Stimulated activated CD4-positive, alpha-beta T cell treated with anti-CD3 and anti-CD28 coated beads, Interleukin-15, amount 100 ng/mL, for 24 hours (primary cell): ENCODE data around the gene SH3RF3.

ENCODE experiments used
- DNase-seq: peaks from one replicate; pipeline ENCODE4 v3.0.0-alpha.2; 2020

Gene SH3RF3

DNA sequence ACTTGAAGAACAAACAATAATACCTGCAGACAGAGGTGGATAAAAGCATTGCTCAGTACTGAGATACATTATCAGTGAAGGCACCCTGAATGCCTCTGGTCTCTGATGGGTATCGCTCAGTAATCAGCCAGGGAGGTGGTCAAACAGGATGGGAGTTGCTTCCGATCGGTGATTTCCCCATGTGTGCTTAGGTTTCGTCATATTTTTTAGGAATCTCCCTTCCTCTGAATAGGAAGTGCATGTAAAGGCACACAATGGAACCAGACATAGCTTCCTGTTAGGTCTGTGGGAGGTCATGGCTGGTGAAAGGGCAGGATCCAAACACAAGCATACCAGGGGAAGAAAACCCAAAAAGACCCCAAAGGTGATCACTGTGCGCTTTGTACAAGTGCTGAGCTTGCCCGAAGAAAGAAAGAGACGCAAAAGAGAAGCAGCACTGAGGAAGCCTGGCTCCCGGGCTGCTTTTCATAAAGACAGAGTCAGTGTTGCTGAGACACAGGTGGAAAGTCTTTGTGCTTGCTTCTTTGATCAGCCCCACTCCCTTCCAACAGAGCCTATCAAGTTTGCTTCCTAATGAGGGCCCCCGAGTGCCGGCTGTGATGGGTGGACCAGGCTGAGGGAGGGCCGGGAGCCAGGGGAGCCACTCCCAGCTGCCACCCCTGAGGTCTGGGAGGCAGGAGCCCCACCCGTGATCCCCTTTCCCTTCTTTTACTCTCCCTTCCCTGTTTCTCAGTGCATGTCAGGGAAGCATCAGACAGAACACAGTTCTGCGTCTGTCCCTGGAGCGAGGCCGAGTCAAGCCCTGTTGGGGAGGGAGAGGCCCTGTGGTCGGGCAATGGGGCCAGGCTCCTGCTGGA, 138.2 kb downstream of the SH3RF3 start:
- DNase-seq, result no peak

DNA sequence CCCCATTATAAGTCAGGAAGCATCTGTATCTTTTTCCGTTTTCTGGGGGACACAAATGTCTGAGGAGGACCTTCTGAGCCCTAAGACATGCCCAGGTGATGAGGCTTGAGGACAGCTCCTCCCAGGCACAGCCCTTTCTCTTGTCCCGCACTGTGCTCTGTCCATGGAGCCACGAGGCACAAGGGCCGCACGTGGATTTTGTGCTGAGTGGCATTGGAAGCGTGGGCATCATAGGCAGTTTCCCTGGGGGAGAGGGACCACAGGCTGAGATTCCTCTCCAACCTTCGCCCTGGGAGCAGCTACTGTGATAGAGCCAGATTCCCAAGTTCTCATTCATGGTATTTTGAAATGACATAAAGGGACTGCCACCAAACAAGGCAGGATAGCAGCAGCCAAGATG, 139.9 kb downstream of the SH3RF3 start:
- DNase-seq, result no peak

DNA sequence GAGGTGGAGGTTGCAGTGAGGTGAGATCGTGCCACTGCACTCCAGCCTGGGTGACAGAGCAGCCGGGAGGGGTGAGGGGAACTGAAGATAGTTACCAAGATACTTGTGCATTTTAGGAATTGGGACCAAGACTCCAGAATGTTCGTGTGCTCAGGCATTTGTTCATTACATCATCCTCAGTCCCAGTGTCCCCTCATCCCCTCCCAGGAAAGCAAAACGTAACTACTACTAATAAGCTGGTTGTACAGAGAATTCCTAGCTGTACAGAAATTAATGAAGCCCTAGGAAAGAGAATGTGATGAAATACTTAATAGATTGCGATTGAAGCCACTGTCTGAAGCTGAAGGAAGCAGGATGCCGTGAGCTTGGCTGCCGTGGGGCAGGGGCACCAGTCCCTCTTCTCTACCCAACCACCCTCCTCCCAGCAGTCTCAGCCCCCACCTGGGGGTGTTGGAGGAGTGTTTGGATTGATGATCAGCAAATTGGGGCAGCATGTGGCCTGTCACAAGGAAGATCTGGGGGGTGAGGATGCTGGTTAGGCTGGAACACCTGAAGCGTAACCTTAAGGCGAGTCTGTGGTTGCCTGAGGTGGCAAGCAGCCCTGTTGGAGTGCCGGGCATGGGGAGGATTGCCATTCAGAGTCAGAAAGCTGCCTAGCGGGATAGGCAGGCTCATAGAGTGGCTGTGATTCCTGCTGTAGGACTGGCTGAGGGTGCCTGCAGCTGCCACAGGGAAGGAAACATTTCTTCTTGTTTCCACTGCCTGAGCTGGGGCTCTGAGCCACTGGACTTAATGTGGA, 140.9 kb downstream of the SH3RF3 start:
- no peak for DNase-seq

DNA sequence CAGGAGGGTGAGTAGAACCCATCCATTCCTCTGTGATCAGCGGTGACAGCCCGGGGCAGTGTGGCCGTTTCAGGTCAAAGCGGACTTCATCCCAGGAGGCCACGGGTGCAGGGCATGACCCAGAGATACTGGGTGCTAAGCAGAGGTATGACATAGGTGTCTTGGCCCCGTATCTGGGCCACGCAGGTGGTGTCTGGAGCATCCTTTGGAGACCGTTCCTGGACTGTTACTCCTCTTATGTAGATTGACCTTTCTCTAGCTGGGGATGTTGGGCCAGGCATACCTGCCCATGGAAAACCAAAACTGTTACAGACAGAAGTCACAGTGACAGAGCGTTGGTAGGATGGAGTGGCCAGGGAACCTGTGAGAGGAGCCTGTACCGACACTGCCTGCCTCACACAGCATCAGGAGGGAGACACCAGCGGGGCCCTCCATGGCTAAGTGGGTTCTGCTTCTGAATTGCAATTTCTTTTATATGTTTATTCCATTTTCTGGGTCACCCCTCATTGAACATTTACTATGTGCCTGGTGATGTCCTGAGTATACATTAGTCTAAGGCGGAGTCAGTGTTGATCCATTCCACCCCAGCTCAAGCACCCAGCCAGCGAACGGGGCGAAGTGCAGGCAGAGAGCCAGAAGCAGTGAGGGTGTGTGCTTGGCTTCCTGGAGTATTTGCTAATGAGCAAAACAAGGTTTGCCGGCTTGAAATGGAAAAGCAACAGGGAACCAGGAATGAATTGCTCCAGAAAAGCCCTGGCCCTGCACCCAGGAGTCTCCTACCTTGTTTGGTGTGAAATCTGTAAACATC, 141.7 kb downstream of the SH3RF3 start:
- DNase-seq, result no peak

DNA sequence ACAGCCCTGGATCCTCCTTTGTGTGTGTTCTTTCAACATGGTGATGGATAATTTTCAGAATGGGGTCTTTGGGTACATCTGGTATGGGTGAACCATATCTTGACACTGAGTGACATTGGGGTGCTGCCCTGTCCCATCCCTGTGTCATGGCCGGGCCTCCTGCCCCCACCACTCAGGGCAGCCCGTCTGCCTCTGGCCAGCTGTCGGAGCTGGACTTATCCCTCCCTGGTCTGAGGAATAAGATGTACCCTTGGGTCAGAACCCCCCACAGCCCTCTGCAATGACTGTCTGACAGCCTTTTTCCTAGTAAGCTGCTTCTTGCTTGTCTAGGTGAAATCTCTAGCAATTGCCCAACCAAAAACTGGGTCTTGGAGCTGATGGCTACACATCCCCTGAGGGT, 142.9 kb downstream of the SH3RF3 start:
- no peak for DNase-seq

DNA sequence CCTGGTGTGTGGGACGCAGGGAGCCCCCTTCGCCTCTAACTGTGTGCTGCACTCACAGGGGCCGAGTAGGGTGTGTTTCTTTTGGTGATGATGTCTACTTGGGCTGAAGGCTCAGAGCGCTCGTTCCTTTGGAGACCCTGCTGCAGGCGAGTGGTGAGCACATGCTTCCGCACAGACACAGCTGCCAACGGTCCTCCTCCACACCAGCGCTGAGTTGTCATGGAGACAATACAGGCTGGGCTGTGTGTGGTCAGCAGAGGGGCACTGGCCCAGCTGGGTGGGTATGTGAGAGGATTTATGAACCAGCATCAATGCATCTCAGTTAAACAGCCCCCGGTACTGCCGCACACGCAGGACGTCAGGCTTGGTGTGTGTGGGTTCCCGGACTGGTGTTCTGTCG, 143.5 kb downstream of the SH3RF3 start:
- no peak for DNase-seq

DNA sequence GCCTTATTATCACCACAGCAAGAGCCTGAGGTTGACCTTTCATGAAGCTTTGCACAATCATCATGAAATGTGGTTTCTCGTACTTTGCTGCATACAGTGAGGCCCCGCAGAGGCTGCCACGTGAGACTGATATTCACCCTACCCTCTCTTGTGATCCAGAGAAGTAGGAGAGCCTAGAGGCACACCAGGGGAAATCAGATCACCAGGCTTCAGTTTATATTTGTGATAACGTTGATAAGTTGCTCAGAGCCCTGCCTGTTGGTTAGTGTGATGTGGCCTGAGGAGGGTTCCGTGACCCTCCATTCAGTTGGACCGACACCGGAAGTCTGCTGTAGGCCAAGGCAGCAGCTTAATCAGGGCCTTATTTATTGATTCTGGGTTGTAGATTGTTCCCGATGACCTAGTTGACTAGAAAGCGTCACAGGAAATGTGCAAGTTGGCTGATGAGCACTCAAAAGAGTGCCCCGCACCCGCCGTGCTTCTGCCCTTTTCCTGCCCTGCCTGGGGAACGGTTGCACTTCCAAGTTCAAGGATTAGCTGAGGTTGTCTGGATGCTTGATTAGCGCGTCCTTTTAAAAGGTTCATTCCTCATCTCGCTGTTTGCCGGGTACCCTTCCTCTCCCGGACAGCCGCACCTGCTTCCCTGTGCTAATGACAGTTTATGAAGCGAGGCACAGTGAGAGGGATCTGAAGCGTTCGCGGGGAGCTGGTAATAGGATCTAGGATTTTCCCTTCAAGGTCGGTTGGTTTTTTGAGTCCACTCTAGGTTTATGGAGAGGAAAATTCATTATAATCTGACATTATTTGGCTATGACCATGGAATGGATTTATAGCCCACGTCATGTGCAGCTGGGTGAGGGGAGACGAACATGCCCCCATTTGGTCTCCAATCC, 146.4 kb downstream of the SH3RF3 start:
- DNase-seq, result no peak

DNA sequence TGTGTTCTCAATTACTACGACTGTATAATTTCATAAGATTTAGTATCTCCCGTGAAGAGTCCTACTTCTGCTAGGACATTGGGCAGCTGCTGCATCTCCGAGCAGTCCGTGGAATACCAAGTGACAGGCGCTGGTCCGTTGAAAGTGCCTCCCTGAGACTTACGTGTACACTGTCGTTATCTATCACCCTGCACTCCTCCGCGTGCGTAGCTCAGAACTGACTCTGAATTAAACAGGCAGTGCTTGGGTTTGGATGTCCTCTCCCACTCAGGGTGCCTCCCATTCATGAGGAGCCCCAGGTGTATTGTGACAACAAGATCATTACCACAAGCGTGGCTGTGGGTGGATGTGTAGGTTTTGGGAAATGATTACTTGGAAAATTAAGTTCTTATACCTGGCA, 148.4 kb downstream of the SH3RF3 start:
- DNase-seq, result no peak

DNA sequence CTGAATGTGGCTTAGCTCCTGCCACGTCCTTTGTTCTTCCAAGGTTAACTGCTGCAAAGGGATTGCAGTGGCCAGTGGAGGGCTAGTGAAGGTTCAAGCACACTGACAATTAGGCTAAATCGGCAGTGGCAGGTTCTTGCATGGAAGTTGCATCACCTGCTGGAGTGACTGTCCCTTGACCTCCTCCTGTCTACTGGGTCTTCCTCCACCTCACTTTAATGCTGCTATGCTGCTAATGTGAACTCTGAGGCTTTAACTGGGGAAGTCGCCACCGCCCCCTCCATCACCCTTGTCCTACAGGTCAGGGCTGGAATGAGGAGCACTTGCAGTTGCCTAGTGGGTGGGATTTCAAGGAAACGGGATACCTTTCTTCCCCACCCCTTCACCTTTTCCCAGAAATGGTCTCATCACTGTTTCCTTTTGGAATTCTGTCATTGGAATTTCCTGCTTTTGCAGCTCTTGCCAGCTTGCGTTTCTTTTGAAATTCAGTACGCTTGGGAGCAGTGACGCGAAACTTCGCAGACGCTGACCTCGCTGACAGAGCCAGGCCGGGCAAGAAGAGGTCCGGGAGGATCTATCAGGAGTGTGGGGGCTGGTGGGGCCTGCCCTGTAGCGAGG, 150.3 kb downstream of the SH3RF3 start:
- DNase-seq, result no peak

DNA sequence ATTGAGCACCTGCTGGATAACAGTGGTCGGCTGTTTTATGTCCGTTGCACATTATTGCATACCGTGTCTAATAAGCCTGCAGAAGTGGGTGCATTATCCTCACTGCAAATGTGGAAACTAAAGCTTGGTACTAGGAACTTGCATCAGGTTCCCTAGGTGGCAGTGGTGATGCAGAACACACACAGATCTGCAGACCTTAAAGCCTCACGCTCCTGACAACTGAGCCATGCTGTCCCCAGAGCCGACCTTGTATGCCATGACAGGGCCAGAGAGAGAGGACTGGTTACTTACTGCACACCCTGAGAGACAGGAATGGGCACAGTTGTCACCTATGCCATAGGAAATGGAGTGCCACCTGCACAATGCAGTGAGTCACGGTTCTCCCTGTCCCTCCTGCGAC, 151.8 kb downstream of the SH3RF3 start:
- no peak for DNase-seq

DNA sequence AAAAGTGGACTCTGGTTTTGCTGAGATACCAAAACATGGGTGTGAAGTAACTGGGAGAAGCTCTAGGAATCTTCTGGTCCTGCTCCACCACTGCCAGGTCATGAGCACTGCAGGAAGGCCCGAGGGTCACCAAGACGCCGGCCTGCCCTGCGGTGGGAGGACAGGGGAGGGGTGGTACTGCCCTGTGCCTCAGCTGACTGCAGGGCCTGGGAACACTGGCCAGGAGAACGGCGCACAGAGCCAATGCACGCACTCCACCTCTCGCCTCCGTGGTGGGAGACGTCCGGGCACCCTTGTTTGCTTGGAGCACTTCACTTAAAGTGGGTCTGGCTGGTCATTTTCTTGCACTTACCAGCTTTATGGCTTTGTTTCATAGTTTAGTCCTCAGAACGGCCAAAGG, 153.4 kb downstream of the SH3RF3 start:
- DNase-seq, result no peak

DNA sequence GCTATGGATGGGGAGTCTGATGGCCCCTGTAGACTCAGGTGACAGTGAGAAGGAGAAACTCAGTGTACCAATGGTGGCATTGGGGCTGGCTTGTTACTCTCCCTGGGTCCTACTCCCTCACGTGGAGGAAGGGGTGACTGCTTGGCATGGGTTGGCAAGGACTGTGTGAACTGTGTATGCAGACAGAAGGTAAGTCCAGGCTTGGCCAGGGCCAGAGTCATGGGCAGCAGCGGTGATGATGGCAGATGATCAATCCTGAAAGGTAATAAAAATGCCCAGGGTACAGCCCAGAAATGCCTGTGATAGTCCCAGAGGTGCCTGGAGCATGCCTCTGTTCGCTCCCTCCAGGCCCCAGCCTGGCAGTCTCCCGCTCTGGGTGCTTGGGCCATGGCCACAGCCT, 153.9 kb downstream of the SH3RF3 start:
- no peak for DNase-seq

DNA sequence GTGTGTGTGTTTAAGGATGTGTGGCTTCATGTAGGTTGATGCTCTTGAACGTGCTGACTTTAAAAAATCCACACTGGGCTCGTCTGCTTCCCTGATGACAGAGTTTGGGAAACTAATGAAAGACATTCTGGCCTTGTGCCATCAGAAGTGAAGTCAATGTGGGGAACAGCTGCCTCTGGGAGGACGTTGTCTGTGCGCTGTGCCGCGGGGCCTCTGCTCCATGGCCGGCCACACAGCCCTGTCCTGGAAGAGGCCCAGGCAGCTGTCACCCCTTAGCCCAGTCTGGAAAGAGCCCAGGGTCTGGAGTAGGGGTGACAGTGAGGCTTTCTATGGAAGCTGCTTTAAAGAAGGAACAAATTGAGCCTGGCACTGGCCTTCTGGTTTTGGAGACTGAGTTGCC, 155.8 kb downstream of the SH3RF3 start:
- DNase-seq, result no peak

DNA sequence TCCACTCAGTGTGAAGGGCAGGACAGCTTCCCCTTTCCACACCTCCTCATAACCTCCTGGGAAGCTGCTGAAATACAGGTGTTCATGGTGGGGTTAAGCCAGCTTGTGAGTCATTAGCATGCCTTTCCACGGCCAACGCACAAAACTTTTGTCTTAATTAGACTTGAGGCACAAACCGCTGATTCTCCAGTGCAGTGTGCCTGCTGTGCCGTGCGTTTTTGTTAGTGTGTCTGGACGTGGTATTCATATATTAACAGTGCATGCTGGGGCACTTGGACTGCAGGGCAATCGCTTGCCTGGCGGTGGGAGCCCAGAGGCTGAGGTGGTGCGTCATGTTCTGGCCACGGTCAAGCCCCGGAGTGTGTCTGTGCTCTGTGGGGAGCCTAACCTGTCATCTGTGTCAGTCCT, 156.2 kb downstream of the SH3RF3 start:
- no peak for DNase-seq

DNA sequence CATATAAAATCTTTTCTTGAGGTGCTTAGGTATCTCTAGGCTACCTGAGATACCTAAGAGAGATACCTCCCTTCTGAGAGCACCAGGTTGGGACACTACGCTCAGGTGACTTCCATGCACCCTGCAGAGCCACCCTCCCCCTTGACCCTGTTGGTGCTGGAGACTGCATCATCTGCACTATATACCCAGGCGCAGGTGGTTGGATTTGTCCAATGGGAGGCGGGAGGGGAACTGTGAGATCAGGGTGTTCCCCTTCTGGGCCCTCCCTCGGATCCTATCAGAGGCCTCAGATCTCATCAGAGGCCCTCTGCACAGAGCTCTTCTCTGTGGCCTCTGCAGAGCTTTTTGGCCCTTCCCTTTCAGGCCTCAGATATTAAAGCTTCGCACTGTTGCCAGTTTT, 158.4 kb downstream of the SH3RF3 start:
- DNase-seq, result no peak

DNA sequence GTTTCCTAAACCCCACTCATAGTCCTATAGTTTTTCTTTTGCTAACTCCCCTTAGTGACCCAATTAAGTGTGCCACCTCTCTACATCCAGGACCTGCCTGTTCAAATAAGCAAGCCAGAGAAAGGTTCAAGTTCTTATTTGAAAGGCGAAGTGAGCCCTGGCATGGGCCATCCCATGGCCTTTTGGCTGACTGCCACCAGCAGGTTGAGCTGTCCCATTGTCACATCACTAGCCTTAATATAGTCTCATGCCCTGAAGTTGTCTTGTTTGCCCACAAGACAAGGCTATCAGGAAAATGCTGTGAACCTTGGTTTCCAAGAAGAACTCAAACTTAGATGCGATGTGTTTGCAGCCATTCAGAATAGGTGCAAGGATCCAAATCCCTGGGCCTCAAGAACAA, 158.8 kb downstream of the SH3RF3 start:
- DNase-seq, result no peak

DNA sequence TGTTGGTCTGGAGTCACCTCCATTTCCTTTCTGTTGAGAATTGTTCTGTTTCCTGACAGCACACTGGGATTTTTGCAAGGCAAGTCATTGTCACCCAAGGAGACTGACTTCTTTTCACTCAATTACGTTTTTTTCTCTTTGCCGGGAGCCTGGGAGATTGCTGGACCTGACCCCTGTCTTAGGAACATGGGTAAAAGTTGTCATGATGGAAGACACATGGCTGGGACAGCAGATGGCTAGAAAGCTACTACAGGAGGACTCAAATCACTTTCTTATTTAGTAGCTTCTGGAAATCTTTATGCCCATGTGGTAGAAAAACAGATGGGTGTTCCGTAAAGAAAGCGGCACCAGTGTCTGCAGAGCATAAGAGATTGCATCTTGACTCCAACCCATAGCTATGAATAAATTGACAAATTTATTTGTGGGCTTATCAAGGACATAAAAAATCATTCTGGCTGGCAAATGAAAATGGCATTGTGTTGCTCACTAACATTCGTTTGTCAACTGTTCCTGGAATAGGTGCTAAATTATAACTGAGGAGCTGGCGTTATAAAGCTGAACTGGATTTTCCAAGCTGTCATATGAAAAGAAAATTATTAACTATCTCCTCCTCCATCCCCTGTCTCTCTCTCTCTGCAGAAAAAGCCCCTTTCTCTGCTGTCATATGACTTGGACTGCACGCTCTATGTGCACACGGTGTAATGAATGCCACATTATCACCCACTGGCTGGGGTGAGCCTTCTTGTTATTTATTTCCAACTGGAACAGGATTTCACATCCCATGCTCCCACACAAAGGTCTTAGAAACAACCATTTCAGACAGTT, 159.8 kb downstream of the SH3RF3 start:
- DNase-seq, result no peak

DNA sequence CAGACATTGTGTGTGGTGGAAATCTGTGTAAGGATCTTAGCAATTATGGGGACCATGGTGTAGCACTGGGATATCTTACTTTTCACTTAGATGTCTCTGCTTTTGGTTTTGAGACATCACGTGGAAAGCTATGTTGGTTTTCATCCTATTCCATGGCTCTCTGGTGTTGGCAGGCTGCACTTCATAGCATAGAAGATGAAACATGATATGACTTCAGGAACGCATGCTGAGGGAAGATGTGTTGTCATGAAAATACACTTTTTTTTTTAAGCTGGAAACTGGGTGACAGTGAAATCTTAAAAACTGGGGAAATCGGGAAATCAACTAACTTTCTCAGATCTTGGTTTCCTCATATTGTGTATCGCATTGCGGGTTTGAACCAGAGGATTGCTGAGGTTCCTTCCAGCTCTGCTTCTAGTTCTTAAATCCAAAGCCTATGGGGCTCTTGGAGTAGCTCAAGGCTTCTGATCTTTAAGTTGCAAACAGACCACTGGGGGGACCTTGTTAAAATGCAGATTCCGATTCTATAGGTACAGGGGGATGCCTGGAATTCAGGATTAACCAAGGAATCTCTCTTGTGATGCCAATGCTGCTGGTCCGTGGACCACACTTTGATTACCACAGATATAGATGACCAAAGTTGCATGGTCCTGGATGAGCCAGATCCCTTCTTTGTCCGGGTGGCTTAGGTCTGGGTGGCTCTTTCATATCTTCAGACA, 160.7 kb downstream of the SH3RF3 start:
- no peak for DNase-seq

DNA sequence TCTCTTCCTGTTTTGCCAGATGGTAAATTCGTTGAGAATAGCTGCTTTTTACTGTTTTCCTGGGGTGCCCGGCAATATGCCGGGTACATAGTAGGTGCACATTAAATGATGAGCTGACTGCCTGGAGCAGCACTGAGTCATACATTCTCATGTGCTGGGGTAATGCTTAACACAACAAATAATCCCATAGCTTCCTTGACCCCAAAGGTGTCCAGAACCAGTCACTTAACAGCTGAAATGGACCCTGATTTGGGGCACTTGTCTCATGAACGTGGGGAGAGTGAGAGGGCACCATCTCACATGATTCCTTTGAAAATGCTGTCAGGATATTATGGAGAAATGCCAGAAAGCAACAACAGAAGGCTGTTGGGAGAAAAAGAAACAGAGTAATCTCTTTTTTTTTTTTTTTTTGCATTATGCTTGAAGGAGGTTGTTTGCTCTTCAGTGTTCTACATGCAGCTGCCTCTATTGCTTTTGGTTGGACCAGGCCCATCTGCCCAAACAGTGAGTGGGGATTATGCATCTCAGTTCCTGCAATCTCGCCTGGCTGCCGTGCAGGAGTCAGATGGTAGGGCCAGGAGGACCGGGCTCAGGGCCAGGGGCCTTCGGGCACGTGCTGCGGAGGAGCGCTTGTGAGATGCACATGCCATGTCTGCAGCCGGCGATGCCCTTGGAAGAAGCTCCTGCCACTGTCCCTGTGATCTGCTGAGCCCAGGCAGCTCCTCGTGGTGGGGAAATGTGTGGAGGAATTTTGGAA, 162.1 kb downstream of the SH3RF3 start:
- no peak for DNase-seq

DNA sequence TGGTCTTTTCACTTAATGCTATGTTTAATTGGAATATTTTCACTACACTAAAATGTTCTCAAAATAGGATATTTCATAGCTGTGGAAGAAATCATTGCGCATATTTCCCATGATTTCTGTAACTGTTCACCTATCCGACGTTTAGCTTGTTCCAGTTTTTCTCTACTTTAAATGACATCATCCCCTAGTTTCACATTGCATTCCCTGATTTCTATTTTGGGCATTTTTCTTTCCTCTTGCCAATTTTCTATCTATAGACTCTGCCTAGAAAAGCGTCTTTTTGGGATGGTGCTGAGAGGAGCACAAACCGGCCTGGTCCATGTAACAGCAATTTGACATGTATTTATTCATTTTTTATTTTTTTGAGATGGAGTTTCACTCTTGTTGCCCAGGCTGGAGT, 163.4 kb downstream of the SH3RF3 start:
- no peak for DNase-seq
